GM21786 (cell line): ENCODE results near the gene OSBPL2.

ENCODE experiments used
- ATAC-seq: cut with Tn5 transposase; IDR thresholded peaks from one replicate; pipeline ENCODE4 v1.9.1; 2021; ENCODE audit not compliant: unreplicated experiment

OSBPL2 gene

DNA sequence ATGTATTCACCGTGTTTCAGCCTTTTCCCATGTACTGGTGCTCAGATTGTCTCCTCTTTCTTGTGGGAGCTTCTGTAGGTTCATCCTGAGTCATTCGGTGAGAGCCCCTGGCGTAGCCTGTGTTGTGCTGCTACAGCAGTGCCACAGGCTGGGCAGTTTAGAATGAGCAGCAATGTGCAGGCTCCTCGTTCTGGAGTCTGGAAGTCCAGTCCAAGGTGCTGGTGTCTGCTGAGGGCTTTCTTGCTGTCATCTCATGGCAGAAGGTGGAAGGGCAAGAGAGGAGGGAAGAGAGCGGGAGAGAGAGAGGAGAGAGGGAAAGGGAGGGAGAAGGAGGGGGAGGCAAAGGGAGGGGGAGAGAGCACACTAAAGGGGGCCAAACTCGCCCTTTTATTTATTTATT is 15.1 kb downstream of the OSBPL2 start:
- ATAC-seq, result no peak

DNA sequence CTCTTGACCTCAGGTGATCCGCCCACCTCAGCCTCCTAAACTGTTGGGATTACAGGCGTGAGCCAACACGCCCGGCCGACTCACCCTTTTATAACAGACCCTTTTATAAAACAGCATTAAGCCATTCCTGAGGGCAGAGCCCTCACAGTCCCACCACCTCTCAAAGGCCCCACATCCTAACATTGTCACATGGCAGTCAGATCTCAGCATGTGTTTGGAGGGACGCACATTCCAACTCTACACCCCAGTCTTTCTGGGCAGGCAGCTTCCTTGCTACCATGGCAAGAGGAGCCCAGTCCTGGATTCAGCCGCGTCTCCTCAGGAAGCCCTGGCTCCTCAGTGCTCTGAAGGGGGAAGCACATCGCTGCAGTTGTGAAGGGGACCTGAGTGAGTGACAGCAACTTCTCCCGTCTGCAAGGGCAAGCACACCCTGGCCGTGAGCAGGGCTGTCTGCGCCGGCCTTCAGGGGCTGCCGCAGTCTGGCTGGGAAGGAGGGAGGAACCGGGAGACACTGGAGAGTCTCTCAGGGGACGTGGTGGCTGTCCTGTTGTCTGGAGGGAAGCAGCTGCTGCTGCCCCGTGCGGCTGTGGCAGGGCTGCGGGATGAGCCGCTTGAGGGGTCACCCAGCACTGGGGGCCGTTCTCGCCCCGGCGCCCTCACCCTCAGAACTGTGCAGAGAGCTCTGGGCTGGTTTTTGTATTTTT is 15.9 kb downstream of the OSBPL2 start:
- no peak for ATAC-seq

DNA sequence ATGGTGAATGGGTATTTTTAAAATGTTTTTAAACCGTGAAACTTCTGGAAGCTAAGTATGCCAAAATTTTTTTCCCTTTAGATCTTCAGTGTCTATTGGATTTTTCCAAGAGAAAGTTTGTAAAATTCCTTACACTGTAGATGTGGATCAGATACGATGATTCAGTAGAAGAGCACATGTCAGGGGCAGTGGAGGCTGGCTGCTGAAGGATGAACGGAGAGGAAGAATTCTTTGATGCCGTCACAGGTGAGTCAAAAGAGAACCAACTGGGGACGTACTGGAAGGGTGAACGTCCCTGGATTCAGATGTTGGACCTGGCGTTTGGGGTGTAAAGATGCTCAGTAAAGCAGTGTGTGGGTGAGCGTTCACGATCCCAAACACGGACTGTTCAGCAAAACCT is 17.7 kb downstream of the OSBPL2 start:
- ATAC-seq, result no peak

DNA sequence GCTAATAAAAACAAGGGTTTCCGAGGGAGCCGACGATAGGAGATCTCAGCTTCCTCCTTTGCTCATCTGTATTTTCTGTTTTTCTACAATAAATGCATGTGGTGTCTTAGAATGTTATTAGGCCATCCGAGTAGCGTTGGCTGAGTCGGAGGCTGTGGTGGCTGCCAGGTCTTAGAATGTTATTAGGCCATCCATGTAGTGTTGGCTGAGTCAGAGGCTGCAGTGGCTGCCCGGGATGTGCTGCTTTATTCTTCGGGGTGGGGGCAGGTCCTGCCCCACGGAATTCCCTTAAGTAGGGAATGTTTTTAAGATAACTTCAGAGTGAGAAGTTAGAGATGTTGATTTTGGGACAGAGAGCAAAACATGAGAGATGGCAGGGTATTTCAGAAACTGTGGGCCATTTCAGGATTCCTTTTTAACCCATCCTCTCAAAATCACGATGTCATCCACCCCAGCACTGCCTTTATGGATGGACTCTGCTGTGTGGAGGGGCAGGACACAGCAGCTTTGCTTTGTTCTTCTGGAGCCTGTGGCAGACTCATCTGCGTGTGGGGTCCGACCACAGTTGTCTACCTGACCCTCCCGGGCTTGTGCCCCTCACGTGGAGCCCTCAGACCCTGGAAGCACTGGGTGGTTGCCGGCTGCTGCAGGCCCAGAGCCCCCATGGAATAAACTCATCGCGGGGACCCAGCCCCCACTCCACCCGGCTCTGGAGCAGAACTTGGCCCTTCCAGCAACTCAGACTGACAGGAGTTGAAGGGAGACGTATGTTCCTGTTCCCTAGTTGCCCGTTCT is 20.4 kb downstream of the OSBPL2 start:
- ATAC-seq, result no peak

DNA sequence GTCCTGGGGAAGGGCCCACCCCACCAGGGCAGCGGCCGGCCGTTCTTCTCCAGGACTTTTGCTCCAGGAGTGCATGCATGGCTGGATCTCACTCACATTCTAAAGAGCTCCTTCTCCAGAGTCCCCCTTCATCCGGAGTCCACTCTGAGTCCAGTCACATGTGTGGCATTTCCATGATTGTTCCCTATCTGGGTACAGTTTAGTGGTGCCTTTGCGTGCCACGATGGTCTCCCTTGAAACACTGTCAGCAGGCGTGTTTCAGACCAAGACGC is 20.9 kb downstream of the OSBPL2 start:
- ATAC-seq, result no peak

DNA sequence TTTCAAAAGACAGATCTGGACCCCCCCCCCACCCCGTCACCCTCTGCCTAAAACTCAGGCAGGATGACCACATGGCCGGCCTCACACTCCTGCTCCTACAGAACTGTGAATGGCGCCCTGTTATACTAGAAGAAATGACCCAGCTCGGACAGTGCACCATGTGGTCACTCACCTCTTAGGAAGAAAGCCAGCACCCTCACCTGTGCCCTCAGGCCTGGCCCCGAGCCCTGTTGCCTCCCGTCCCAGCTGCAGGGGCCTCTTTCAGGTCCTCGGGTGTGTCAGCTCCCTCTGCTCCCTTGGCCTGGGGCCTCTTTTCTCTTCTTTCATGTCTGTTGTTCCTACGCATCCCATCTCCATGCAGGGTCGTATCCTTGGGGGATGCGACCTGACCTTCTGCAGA is 23.7 kb downstream of the OSBPL2 start:
- no peak for ATAC-seq

DNA sequence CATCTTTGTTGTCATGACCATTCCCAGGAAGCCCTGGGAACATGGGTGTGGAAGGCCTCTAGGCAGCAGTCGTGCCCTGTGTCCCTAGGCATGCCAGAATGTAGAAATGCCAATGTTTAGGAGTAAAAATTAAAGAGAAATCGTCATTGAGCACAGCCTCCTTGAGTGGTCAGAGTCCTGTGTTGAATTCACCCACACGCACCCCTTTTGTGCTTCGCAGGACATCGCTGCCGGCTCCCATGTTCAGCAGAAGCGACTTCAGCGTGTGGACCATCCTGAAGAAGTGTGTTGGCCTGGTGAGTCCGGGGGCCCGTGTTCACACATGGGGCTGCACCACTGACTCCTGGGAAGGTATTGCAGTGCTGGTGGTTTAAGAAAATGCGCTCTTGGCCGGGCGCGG is 25.1 kb downstream of the OSBPL2 start:
- ATAC-seq, result no peak

DNA sequence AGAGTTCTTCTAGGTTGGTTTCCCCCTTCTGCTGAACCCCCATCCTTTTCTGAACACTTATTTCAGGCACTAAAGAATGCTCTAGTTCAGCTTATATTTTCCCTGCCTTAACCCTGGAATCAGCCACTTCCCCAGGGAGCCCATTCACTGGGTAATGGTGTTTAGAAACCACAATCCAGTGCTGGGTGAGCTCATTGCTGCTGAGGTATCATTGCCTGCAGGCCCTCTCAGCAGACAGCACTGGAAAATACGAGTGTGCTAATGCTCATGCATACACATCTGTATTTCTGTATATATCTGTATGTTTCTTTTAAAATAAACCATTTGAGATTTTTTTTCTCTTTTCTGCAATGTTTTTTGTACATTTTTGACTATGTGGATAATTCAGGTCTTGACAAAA is 27.0 kb downstream of the OSBPL2 start:
- no peak for ATAC-seq

DNA sequence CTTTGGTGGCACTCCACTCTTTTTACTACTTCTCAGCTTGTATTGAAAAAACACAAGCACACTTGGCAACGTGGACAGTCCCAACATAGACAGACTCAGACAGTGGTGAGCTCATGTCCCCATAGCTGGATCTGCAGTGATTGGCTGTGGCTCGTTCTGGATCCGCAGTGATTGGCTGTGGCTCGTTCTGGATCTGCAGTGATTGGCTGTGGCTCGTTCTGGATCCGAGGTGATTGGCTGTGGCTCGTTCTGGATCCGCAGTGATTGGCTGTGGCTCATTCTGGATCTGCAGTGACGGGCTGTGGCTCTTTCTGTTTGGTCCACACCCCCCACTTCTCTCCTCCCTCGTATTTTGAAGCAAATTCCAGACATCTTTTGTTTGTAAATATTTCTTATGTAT is 28.0 kb downstream of the OSBPL2 start:
- ATAC-seq, result no peak

DNA sequence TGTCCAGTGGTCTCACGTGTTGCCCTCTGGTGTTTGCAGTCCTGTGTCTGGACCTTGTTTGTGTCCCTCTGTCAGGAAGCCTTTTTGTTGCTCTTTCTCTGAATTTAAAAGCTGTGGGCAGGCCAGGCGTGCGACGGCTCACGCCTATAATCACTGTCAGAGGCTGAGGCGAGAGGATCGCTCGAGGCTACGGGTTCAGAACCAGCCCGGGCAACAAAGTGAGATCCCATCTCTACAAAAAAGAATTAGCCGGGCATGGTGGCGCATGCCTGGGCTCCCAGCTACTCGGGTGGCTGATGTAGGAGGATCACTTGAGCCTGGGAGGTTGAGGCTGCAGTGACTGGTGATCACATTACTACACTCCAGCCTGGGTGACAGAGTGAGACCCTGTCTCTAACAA is 28.5 kb downstream of the OSBPL2 start:
- ATAC-seq, result no peak

DNA sequence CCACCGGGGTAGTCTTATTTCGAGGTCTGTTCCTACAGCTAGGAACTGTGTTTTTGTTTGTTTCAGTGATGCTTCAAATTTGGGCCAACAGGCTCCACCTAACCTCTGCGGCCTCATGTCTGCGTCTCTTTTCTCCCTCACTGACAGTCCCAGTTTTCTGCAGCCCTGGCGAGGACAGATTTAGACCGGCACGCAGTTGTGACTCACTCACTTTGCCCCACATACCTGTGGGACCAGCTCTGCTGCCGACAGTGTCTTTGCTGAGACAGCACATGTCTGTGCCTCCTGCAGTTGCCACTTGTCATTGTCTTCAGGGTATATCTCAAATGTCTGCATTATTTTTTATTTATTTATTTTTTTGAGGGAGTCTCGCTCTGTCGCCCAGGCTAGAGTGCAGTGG is 29.2 kb downstream of the OSBPL2 start:
- no peak for ATAC-seq

DNA sequence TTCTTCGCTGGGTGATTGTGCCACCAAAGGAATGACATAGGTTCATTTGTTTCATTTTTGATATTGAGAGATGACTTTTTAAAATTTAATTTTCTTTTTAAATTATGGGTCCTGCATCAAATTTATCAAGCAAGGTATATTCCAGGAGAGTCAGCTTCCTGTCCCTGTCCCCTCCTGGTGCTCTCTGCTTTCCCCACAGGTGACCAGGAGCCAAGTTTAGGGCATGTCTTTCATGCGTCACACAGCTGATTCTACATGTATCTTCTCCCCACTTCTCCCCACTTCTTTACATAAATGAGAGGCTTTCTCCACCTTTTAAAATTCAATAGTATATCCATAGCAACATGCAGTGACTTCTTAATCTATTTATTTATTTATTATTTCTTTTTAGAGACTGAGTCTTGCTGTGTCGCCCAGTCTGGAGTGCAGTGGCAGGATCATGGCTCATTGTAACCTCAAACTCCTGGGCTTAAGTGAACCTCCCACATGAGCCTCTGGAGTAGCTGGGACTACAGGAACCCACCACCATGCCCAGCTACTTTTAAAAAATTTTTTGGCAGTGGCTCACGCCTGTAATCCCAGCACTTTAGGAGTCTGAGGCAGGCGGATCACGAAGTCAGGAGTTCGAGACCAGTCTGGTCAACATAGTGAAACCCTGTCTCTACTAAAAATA is 30.0 kb downstream of the OSBPL2 start:
- ATAC-seq, result no peak

DNA sequence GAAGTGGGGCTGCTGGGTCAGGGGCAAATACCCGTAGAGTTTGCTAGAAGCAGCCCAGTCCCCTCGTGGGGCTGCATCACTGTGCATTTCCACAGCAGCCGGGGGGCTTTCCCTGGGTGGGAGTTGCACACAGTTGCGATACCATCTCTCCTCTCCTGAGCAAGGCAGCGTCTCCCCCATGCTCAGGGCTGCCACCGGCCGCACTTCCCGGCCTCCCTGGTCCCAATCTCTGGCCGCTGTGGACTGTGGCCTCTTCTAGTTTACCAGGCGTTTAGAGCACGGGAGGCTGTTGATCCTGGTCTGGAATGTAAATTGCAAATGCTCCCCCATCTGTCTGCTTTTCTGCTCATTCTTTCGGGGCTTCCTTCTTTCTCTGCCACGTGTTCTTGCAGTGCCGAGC is 31.1 kb downstream of the OSBPL2 start:
- no peak for ATAC-seq

DNA sequence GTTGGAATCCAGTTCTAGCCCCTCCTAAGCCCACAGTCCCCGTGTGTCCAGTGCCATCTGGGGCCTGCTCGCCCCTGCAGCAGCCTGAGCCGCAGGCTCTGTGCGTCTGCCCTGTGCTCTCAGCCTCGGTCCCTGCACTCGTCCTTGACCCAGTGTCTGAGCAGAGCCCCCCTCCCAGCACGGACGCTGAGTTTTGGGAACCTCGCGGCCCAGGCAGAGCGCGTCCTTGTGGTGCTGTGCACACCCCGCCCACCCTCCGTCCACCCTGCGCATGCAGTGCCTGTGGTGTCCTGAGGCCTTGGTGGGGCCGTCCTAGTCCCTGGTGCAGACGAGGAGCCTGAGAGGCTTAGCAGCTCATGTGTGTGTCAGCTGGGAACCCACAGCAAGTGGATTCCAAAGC is 31.6 kb downstream of the OSBPL2 start:
- no peak for ATAC-seq

DNA sequence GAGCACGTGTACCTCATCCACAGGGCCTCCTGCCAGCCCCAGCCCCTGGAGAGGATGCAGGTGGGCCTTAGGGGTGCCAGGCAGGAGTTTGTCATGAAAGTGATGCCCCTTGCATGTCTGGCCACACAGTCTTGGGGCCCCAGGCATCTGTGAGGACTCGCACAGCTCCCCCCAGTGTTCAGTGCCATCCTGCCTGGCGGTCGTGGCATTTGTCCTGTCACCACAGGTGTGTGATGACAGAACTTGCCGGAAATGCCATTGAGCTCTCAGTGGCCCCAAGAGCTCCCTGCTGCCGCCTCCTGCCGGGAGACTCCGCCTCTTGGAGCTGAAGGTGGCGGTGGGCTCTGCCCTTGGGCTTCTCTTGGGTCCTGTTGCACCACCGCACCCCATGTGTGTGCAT is 33.9 kb downstream of the OSBPL2 start:
- ATAC-seq, result no peak

DNA sequence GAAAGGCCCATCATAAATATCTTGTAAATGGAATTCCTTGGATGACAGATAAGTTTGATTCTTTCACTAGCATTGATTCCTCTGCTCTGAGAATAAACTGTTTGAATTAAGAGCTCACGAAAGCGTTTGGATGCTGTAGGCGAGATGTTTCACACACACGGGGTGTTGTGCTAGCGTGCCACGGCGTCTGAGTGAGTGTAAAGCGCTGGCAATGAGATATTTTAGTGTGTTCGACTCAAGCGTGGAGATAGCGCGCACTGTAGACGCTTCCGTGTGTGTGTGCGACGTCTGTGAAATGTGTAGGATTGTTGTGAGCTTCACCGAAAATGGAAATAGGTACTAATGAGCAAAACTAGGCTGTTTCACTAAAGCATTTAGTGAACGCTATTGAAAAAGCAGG is 35.1 kb downstream of the OSBPL2 start:
- no peak for ATAC-seq

DNA sequence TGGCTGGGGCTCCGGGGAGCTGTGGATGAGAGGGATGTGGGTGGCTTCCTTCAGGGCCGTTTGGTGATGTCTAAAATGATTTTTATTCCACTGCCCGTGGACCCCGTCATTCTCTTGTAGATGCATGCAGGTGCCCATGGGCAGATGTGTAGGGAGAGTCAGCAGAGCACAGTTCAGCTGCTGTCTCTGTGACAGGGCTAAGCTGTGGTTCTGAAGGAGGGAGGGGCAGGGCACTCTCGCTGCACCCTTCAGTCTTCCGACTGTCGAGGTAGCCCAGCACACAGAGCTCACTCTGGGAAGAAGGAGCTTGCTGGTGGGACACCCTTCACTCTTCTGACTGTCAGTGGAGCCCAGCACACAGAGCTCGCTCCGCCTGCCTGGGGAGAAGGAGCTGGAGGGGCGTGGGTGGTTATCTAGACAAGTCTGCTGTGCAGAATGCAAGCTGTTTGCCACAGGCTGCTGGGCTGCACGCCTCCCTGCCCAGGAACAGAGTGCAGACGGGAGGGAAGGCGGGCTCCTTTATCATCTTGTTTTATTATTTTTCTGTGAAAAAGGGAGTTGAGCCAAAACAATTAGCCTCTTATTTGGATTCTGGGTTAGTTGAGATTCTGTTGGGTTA is 36.1 kb downstream of the OSBPL2 start:
- no peak for ATAC-seq

DNA sequence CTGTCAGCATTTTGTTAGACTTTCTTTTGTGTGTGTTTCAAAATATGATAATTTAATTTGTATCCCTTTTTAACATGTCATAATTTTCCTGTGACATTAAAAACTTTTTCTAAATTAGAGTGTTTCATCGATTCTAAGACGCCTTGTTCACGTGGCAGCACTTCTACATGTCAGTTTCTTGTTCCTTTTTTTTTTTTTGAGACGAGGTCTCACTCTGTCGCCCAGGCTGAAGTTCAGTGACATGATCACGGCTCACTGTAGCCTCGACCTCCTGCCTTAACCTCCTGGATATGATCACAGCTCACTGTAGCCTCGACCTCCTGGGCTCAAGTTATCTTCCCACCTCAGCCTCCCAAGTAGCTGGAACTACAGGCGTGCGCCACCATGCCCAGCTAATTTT is 36.9 kb downstream of the OSBPL2 start:
- no peak for ATAC-seq

DNA sequence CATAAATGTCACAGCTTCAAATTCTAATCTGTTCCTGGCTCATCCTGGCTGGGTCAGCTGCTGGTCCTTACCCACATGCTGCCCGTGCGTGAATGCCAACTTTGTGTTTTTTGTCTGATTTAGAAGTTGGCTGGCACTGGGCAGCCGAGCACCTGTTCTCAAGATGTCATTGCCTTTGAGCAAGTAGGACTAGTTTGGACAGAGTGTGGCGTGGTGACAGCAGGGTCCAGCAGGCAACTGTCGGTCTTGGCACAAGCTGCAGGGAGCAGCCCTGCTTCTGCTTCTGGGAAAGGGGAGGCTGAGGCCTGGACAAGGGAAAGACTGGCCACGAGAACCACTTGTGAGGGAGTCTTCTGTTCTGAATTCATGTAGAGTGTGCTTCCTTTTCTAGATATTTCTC is 38.1 kb downstream of the OSBPL2 start:
- no peak for ATAC-seq

DNA sequence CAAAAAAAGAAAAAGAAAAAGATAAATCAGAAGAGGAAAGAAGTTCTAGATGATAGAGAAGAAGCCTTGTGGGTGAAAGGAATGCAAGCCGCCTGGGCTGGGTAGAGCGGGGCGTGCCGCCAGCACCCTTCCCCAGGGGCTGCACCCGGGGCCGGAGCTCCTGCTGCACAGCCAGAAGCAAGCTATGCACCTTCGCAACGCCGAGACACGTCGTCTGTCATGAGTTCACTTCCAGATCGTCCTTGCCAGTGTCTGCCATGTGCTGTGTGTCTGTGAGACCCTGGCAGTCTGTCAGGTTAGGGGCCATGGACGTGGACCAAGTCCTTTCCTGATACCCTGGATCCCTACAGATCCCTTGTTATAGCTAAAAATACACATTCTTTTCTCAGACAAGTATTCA is 38.9 kb downstream of the OSBPL2 start:
- no peak for ATAC-seq

DNA sequence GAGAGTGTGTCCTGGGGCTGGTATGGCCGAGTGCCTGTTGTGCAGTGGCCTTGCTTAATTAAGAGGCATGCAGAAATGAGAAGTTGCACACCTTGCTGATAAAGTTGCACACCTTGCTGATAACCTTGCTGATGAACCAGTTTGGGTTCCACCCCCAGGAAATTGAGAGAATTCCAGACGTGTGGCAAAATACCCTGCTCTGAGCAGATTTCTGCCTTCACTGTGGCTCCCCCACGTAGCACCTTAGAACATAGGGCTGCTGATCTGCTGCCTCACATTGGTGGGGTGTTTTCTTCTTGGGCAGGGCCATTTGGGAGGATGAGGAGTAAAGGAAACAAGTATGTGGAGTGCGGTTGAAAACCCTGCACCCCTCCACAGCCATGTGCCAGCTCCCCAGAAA is 42.0 kb downstream of the OSBPL2 start:
- no peak for ATAC-seq
